ENCODE measurements around the gene SLC25A24.

- TF ChIP-seq POLR2A (IDR thresholded peaks at IDR 0.05) (no peak), CTCF (IDR thresholded peaks at IDR 0.05) (no peak)
These were observed 80.0 kb downstream of the SLC25A24 start for GRCh38 chr1:108120163-108120562.

All from right lobe of liver (tissue), 4 donors.